KMS-11 (cell line): ENCODE results near the gene DNAJA4.

Source experiments
- H2AFZ ChIP-seq: fragments of 200-600 bp; sonication (generic); 2 replicates; pipeline ENCODE4 v1.6.1; 2016; ENCODE audit warnings: antibody characterized with exemption, mixed run types, low read depth
- H3K27ac ChIP-seq: fragments of 200-600 bp; sonication (generic); 2 replicates; pipeline ENCODE4 v1.6.1; 2016; ENCODE audit warnings: mild to moderate bottlenecking, mixed run types
- H3K27me3 ChIP-seq: fragments of 200-600 bp; sonication (generic); 2 replicates; pipeline ENCODE4 v1.6.1; 2017; ENCODE audit warnings: mild to moderate bottlenecking, low read depth, mixed run types, moderate library complexity; ENCODE audit not compliant: insufficient read depth
- H3K36me3 ChIP-seq: fragments of 200-600 bp; sonication (generic); 2 replicates; pipeline ENCODE4 v1.6.1; 2017; ENCODE audit warnings: mild to moderate bottlenecking, mixed run types; ENCODE audit not compliant: insufficient read depth
- H3K4me1 ChIP-seq: fragments of 200-600 bp; sonication (generic); 2 replicates; pipeline ENCODE4 v1.6.1; 2016; ENCODE audit warnings: mild to moderate bottlenecking, low read depth, mixed run types; ENCODE audit not compliant: poor library complexity, severe bottlenecking
- H3K4me2 ChIP-seq: fragments of 200-600 bp; sonication (generic); 2 replicates; pipeline ENCODE4 v1.7.0; 2016; ENCODE audit warnings: mild to moderate bottlenecking, mixed run types
- H3K4me3 ChIP-seq: fragments of 200-600 bp; sonication (generic); IDR thresholded peaks from 2 replicates; pipeline ENCODE4 v1.6.1; 2017; ENCODE audit warnings: low read depth, low read length, mixed read lengths; ENCODE audit not compliant: insufficient read depth
- H3K79me2 ChIP-seq: fragments of 200-600 bp; sonication (generic); 2 replicates; pipeline ENCODE4 v1.6.1; 2016; ENCODE audit warnings: low read depth, mixed run types; ENCODE audit not compliant: insufficient read depth
- H3K9ac ChIP-seq: fragments of 200-600 bp; sonication (generic); 2 replicates; pipeline ENCODE4 v1.6.1; 2016; ENCODE audit warnings: mild to moderate bottlenecking, mixed run types
- H4K20me1 ChIP-seq: fragments of 200-600 bp; sonication (generic); 2 replicates; pipeline ENCODE4 v1.6.1; 2016; ENCODE audit warnings: mild to moderate bottlenecking, mixed run types; ENCODE audit not compliant: insufficient read depth
- TF ChIP-seq, protein P1 (sequence below): fragments of 200-600 bp; sonication (generic); conservative IDR thresholded peaks from 2 replicates; pipeline ENCODE4 v1.6.1; 2017; ENCODE audit warnings: low read depth, mild to moderate bottlenecking, antibody characterized with exemption, low read length, moderate library complexity, mixed read lengths

The DNAJA4 gene

GRCh38 chr15:78229431-78230406 is 34.6 kb upstream of the DNAJA4 start:
- no peak overlapping the region for H2AFZ ChIP-seq
- no peaks in the 10 kb centered on the region for H3K36me3 ChIP-seq
- no peaks in the 10 kb centered on the region for H4K20me1 ChIP-seq
- no peaks in the 10 kb centered on the region; the same call in 1 of the 2 replicates for H3K27me3 ChIP-seq
- TF ChIP-seq, protein P1, sequence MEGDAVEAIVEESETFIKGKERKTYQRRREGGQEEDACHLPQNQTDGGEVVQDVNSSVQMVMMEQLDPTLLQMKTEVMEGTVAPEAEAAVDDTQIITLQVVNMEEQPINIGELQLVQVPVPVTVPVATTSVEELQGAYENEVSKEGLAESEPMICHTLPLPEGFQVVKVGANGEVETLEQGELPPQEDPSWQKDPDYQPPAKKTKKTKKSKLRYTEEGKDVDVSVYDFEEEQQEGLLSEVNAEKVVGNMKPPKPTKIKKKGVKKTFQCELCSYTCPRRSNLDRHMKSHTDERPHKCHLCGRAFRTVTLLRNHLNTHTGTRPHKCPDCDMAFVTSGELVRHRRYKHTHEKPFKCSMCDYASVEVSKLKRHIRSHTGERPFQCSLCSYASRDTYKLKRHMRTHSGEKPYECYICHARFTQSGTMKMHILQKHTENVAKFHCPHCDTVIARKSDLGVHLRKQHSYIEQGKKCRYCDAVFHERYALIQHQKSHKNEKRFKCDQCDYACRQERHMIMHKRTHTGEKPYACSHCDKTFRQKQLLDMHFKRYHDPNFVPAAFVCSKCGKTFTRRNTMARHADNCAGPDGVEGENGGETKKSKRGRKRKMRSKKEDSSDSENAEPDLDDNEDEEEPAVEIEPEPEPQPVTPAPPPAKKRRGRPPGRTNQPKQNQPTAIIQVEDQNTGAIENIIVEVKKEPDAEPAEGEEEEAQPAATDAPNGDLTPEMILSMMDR, result no peak
- no peak overlapping the region for H3K27ac ChIP-seq
- H3K79me2 ChIP-seq, result no peaks in the 10 kb centered on the region
- no peak overlapping the region for H3K4me2 ChIP-seq
- no peaks in the 10 kb centered on the region for H3K4me1 ChIP-seq
- H3K9ac ChIP-seq, result no peak overlapping the region
- H3K4me3 ChIP-seq, result no peak overlapping the region

GRCh38 chr15:78232951-78233350 is 31.4 kb upstream of the DNAJA4 start:
- no peak overlapping the region for H3K4me2 ChIP-seq
- H3K4me3 ChIP-seq, result no peak overlapping the region
- H3K9ac ChIP-seq, result no peak overlapping the region
- no peak overlapping the region for H2AFZ ChIP-seq
- no peaks in the 10 kb centered on the region for H3K79me2 ChIP-seq
- TF ChIP-seq, protein P1, result no peak
- H3K27ac ChIP-seq, result no peak overlapping the region
- H3K27me3 ChIP-seq, result peaks cover 3% of the 10 kb centered on the region; the same call in 1 of the 2 replicates
- no peaks in the 10 kb centered on the region for H3K36me3 ChIP-seq
- no peaks in the 10 kb centered on the region for H4K20me1 ChIP-seq
- H3K4me1 ChIP-seq, result no peaks in the 10 kb centered on the region

GRCh38 chr15:78233496-78233895 is 30.9 kb upstream of the DNAJA4 start:
- H3K4me1 ChIP-seq, result no peaks in the 10 kb centered on the region
- H3K79me2 ChIP-seq, result no peaks in the 10 kb centered on the region
- no peak overlapping the region for H3K4me2 ChIP-seq
- no peak overlapping the region for H3K4me3 ChIP-seq
- H3K9ac ChIP-seq, result no peak overlapping the region
- H3K36me3 ChIP-seq, result no peaks in the 10 kb centered on the region
- TF ChIP-seq, protein P1, result no peak
- no peaks in the 10 kb centered on the region for H4K20me1 ChIP-seq
- H2AFZ ChIP-seq, result no peak overlapping the region
- H3K27me3 ChIP-seq, result peaks cover 3% of the 10 kb centered on the region; the same call in 1 of the 2 replicates
- no peak overlapping the region for H3K27ac ChIP-seq

DNA sequence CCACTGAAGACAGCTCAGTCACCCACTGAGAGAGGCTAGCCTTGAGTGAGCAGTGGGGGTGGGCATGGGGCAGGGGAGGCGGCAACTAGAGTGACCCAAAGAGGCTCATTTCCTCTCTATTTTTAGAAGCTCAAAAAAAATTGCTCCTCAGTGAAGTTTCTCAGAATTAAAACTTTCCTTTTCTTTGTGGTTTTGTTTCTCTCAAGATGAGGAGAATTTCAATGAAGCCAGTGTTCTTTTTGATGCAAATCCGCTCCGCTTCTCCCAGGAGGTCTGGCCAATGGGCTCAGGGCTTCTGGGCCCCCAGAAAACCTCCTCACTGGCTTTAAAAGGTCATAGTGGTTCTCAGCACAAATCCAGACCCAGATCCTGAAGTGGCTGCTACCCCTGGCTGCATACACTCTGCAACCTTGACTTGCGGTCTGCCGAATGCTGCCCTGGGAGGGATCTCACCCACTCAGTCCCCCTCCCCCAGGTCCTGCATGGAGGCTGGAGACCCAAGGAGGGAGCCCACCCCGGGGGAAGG is 29.8 kb upstream of the DNAJA4 start, which contains the start of gene ACSBG1:
ACSBG1 (minus strand) TSS at position 51 of the 526 bp plus-strand sequence. CDS start 64 bp downstream, outside the sequence.
- H3K27ac ChIP-seq, result no peak within 1 kb of the TSS
- no peak within 1 kb of the TSS for H3K4me2 ChIP-seq
- peaks cover 3% of the 10 kb centered on the region; the same call in 1 of the 2 replicates for H3K27me3 ChIP-seq
- no peaks in the 10 kb centered on the region for H3K4me1 ChIP-seq
- H2AFZ ChIP-seq, result no peak within 1 kb of the TSS
- H3K36me3 ChIP-seq, result no peaks in the 10 kb centered on the region
- H3K79me2 ChIP-seq, result no peaks in the 10 kb centered on the region
- TF ChIP-seq, protein P1, result no peak
- H3K9ac ChIP-seq, result no peak within 1 kb of the TSS
- no peaks in the 10 kb centered on the region for H4K20me1 ChIP-seq
- no peak within 1 kb of the TSS for H3K4me3 ChIP-seq
